Measurements from ENCODE around the gene FBXL7.

The FBXL7 gene

DNA sequence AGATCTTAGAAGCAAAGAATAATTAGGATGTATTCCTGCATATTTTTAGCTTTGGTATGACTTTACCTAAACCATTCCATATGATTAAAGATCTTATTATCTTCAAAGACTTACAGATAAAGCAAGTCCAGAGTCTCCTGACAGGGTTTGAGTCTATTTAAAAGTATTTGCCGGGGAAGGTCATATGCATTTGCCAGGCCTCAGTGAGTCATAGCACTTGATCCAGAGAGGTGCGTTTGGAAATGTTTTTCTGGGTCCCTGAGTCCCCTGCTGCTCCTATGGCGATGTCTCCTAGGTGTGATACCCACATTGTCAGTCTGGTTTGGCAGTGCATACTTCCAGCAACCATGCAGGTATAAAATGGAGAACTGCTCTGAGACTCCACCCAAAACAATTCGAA, 217.0 kb downstream of the FBXL7 start:
- no peak for DNase-seq (ENCODE audit: low read depth)

DNA sequence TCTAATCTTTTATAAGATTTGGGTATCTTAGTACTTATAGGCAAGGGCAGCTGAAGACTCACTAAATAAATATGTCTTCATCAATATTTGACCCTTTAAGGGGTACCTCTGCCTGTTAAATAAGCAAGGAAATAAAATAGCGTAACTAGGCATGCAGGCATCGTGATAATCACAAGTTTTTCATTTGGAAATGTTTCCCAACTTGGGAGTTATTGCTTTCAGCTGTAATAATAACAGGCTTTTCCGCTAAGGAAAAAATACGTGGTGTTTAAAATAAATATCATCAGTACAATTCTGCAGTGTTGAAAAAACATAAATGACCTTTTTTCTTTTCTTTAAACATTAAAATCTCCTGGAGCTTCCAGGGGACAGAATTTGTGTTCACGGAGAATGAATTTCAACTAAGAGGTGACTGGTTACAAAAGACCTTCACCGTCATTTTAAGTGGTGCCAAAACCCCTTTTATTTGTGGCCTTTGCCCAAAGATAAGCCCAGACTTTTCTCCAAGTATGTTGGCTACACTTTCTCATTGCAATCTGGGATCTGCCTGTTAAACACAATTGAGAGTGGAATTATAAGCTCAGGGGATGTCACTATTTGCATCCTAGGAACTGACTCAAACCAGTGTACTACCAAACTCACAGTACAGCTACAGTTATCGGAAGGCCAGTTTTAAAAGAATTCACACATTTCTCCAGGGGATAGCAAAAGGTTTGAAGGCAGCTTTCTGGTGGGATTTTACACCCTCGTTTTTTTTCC, 218.6 kb downstream of the FBXL7 start:
- DNase-seq (ENCODE audit: low read depth), result no peak

GRCh38 chr5:15719784-15720183, 219.8 kb downstream of the FBXL7 start:
- no peak for DNase-seq (ENCODE audit: low read depth)

DNA sequence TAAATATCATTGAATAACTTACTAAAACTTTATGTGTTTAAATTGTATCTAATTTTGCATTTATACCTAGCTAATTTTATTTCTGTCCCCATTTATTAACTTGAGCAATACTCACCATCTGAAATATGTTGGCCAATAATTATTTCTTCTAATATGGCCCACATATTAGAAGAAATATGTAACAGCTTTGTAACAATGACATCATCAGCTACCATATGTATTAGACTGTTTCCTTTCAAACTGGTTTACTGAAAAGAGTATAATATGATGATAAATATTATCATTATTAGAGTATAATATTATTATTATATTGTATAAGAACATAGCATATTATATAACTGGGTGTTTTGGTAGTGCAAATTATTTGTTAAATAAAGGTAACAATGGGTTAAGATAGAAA, 220.5 kb downstream of the FBXL7 start:
- DNase-seq (ENCODE audit: low read depth), result no peak

DNA sequence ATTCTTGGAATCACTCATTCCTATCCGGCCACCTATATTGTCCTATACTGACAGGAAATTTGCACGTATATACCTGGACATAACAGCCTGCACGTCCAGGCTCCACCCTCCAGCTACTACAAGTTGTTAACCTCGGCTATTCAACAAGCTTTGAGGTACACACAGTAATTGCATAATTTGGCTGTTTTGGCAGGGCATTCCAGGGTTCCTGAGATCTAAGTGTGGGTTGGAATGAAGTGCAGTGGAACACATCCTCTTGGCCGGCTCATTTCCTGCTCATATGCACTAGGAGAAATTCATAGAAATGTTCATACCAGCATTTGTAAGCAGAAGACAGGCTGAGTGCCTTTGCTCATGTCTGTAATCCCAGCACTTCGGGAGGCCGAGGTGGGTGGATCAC, 222.3 kb downstream of the FBXL7 start:
- no peak for DNase-seq (ENCODE audit: low read depth)

GRCh38 chr5:15727375-15727774, 227.4 kb downstream of the FBXL7 start:
- no peak for DNase-seq (ENCODE audit: low read depth)

- DNase-seq (ENCODE audit: low read depth), result no peak
Observed at GRCh38 chr5:15728811-15729210, 228.8 kb downstream of the FBXL7 start.

DNA sequence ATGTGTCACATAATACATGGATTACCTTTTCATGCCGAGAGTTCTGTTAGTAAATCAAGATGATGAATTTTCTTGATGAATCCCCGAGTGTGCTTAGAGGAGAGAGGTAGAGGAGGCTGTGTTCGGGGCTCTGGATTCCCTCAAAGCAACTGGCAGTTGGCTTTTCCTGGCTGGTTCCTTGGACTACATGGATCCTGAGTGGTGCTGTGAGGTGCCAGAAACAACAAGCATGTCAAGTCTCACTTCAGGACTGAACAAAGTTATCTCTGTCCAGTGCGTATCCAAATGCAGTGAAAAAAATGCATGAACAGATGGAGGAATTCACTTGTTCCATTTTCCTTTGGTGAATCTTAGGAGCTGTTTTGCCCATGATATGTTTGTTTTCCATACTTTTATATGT, 231.7 kb downstream of the FBXL7 start:
- no peak for DNase-seq (ENCODE audit: low read depth)

DNA sequence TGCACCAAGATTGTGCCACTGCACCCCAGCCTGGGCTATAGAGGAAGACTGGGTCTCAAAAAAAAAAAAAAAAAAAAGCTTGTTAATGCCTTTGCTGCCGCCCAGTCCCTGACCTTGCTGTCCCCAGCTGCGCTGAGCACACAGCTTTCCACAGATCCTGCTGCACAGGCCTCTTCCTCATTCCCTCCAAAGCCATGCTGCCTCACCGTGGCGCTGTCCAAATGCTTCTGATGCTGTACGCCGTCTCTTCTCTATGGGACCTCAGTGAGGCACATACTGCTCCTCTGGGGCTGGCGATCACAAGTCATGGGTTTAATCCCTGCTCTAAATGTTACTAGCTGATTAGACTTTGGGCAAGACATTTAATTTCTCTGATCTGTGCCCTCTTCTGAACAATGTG, 234.1 kb downstream of the FBXL7 start:
- no peak for DNase-seq (ENCODE audit: low read depth)

DNA sequence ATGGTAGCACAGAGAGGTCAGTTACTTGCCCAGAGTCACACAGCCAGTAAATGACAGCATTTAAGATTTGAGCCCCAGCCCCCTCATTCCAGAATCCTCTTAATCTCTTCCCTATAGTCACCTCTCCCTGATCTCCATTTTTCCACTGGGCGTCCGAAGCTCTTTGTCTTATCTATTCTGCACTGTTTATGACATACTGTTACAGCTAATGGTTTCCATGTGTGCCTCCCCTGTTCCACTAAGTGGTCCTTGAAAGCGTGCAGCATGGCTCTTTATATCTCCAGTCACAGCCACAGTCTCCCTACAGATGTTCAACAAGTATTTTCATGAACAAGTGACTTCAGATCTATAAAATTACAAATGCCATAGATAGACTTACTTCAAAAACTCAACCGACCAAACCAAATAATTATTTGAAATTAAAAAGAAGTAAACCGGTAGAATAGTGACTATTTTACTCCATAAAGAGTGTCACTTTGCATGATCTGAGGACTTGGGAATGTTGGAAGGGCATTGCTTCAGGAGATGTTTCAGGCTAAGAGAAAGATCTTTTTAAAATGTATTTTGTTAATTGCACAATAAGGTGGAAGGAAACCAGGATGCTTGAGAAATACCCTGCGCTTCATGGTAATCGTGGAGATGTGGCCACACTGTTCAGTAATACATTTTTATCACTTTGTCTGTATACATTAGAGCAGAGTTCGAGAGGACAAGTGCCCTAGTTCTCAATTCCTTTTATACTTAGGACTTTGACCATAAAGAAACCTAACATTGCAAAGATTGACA, 237.2 kb downstream of the FBXL7 start:
- DNase-seq (ENCODE audit: low read depth), result no peak

DNA sequence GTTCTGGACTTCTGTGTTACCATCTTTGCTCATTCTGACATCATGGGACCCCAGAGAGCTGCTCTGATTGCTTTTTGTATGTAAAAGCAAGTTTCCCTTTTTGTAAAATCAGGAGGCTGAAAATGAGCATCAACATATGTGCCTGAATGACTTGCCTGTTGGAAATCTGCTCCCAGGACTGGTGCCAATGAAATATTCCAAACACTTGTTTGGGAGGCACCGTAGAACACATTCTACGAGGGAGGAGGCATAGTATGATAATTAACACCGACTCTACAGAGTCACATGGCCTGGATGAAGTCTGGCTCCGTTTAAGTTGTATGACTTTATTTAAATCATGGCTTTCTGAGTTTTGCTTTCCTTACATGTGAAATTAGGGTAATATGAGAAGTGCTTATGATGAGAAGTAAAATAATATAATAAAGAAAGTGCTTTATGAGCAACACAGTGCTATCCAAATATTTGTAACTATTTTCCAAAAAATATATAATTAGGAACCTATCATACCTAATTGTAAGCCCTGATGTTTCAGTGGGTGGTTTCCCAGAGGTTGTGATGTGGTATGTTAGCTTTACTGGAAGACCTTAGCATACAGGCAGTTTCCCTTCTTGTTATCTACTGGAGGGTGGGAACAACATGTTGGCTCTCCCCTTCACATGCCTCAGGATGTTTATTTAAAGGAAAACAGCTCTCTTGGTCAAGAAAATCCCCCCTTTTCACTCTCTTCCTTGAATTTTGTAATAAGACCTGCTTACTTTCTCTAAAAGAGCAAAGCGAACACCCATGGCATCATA, 238.1 kb downstream of the FBXL7 start:
- no peak for DNase-seq (ENCODE audit: low read depth)

GRCh38 chr5:15740383-15740782, 240.4 kb downstream of the FBXL7 start:
- DNase-seq (ENCODE audit: low read depth), result no peak

- no peak for DNase-seq (ENCODE audit: low read depth)
Observed at GRCh38 chr5:15741591-15741990, 241.6 kb downstream of the FBXL7 start.

GRCh38 chr5:15746833-15747232, 246.9 kb downstream of the FBXL7 start:
- no peak for DNase-seq (ENCODE audit: low read depth)

DNA sequence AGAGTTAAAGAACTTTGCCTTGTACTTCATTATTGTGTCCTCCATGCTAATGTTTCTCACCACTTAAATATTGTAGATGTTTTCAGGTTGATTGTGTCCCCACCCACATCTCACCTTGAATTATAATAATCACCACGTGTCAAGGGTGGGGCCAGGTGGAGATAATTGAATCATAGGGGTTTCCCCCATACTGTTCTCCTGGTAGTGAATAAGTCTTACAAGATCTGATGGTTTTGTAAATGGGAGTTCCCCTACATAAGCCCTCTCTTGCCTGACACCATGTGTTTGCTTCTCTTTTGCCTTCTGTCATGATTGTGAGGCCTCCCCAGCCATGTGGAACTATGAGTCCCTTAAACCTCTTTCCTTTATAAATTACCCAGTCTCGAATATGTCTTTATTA, 248.3 kb downstream of the FBXL7 start:
- no peak for DNase-seq (ENCODE audit: low read depth)

- DNase-seq (ENCODE audit: low read depth), result no peak
Observed at GRCh38 chr5:15752663-15753285, 252.8 kb downstream of the FBXL7 start.

GRCh38 chr5:15753752-15754151, 253.8 kb downstream of the FBXL7 start:
- no peak for DNase-seq (ENCODE audit: low read depth)

DNA sequence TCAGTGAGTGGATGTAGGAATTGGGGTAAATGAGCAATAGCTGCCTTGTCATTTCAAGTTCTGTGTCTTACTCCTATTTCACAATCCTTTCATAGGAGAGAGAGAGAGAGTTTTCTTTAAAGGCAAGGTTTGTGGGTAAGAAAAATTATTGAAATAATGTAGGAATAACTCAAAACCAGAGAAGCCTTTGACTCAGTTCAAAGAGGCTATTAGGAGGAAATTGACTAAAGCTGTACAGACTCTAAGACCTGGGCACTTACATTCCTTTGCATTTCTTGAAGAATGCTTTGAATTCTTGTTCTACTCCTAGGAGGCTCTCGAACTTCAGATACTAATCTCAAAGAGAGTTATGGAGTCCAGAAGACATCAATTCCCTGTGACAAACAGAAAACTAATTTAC, 257.1 kb downstream of the FBXL7 start:
- DNase-seq (ENCODE audit: low read depth), result peak; percentile 55

DNA sequence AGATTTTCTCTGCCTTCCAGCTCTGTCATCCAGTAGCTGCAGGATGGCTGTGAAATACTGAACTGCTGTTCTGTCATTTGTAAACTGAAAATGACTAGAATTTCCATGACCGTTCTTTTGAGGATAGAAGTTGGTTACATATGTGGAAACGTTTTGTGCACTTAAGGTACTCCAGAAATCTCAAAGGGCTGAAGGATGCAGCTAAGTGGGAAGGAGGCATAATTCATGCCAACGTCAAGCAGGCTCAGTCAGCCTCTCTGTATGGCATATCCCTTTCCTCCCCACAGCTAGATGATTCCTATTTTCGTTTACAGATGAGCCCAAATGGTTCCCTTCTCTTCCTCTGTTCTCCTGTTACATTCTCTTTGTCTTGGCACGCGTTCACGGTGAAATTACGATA, 257.6 kb downstream of the FBXL7 start:
- DNase-seq (ENCODE audit: low read depth), result no peak

- no peak for DNase-seq (ENCODE audit: low read depth)
Observed at GRCh38 chr5:15762668-15763067, 262.7 kb downstream of the FBXL7 start.

- DNase-seq (ENCODE audit: low read depth), result peak; percentile 3
Observed at GRCh38 chr5:15763754-15764153, 263.8 kb downstream of the FBXL7 start.

- DNase-seq (ENCODE audit: low read depth), result no peak
Observed at GRCh38 chr5:15768936-15769335, 269.0 kb downstream of the FBXL7 start.
